HG03575 (cell line): Measurements from ENCODE around the gene RTCB.

Experiments
- ATAC-seq: cut with Tn5 transposase; IDR thresholded peaks from one replicate; pipeline ENCODE4 v1.9.1; 2021; ENCODE audit not compliant: unreplicated experiment, insufficient number of reproducible peaks, low FRiP score; ENCODE audit errors: extremely low read depth

The RTCB gene

DNA sequence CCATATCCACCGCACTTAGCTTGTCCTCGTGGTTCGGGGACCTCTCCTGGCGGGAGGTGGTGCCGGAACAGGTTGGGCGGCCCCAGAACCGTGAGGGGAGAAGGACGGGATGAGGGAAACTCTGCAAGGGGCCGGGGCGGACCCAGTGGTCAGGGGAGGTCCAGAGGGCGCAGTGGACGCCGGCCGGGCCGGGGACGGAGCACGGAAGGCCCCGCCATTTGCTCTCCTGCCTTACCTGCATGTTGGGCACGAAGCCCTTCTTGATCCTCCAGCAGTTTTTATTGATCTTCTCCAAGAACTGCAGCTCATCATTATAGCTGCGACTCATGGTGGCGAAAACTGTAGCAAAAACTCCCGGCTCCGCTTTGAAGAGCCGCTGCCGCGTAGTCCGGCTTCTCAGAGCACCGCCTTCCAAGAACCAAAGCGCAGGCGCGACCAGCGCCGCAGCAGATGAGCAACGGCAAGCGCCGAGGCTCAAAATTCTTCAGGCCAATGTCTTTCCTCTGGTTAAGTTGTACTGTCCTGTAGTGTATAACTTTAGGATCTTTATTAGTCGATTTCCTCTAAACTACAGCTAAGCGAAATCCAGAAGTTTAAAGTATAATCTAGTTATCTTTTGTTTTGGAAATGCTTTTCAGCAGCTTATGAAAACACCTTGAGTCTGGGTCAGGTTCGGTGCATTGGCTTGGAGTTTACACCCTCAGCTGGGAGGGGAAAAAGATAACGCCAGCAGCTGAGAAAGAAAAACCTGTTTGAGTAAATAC lies at the start of gene RTCB:
Gene RTCB, minus strand, starts transcription at position 419 of the 764 bp plus-strand sequence. Its CDS starts 91 bp downstream, at position 328.
- ATAC-seq: no peak

DNA sequence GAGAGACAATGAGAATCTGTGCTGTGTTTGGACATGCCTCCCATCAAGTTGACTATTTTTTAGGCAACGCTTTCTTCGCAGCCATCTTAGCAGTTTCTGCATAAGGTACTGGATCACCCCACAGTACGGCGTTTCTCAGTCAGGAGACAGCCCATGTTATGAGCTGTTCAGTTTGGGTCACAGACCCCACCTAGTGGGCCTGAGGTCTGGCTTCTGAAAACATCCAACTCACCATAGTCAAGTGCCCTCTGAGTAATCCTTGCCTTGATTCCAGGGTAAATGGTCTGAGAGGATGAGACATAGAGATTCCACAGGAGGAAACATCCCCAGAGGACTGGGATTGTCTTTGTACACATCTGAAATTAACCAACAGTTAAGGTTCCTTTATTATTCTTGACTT lies 45.0 kb upstream of the RTCB start:
- no peak for ATAC-seq

DNA sequence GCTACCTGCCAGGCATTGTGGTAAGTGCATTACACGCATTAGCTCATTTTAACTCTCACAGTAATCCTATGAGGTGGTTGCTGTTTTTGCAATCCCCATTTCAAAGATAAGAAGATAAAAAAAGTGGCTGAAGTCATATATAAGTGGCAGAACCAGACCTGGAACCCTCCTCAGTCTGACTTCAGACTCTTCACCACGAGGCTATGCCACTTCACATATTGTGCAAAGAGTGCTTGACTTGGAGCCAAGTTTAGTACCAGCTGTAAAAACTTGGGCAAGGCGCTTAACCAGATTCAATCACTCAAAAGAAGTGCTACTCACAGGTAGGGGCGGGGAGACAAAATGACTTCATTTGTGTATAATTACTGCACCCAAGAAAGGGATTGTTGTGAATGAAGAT lies 36.9 kb upstream of the RTCB start:
- ATAC-seq: no peak

DNA sequence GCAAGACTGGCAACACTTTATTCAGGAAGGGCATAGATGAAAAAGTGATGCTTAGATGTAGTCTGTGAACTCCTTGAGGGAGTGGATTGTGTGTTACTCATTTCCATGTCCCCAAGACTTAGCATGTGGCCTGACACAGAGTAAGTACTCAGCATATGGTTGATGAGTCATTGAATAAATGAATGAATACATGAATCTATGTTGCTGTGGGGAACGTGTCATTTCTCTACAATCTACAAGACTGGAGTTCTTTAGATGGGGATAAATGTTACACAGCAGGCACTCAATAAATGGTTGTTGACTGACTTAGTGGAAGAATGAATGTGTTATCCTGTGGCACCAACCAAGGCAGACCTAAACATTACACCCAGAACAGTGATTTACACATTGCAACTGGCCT lies 34.3 kb upstream of the RTCB start:
- no peak for ATAC-seq

DNA sequence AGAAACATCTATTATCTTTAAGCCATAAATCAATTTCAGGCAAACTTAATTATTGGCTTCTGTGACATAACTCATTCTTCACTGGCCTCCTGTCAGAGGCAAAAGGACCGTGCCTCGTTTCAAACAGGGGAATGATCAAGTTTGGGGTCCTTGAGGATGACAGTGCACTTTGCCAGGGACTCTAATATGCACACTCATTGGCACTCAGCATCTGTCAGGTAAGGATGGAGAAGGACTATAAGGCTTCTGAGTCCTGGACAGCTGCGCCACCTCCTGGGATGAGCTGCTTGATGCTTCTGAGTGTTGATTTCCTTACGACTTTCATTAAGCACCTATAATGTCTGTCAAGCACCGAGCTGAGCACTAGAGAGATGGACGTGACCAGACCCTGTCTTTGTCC lies 32.0 kb upstream of the RTCB start:
- no peak for ATAC-seq

DNA sequence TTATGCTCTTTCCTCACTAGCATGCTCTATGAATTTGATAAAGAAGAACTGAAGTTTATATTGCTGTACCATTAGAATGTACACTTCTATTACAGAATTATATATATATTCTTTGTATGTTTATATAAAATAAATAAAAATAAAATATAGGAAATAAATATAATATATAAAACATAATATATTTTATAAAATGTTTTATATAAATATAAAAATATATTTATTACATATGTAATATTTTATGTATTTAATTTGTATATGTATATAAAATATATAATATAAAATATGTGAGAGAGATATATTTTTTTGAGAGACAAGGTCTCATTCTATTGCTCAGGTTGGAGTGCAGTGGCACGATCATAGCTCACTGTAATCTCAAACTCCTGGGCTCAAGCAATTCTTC lies 18.3 kb upstream of the RTCB start:
- ATAC-seq: no peak

DNA sequence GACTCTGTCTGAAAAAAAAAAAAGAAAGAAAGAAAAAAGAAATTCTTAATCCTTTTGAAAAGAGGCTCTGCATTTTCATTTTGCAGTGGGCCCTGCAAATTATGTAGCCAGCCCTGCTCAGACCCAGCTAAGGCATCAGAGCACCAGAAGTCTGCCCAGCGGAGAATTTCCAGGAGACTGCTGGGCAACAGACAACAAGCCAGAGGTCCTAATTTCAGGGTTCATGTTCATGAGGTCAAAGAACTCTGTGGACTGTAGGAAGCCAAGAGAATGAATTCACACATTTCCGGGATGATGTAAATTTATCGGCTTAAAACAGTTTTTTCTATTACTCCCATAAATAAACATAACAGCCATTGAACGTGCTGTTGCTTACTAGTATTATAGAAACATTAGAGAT lies 14.8 kb upstream of the RTCB start:
- no peak for ATAC-seq

DNA sequence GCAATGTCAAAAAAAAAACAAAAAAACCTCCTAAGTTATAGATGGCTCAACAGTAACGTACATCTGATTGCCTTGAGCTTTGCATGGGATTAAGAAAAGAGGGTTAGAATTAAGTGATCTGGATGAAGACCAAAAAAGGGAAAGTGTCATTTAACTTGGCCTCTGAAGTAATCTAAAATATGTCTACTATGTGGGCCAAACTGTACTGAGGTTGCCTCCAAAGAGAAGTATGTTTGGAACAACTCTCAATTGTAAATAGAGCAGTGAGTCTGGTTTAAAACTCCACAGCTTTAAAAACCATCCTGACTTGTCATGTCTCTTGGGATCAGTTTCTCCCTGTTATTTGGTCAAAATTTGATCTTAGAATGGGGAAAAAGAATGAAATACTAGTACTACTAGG lies 11.6 kb upstream of the RTCB start:
- no peak for ATAC-seq

DNA sequence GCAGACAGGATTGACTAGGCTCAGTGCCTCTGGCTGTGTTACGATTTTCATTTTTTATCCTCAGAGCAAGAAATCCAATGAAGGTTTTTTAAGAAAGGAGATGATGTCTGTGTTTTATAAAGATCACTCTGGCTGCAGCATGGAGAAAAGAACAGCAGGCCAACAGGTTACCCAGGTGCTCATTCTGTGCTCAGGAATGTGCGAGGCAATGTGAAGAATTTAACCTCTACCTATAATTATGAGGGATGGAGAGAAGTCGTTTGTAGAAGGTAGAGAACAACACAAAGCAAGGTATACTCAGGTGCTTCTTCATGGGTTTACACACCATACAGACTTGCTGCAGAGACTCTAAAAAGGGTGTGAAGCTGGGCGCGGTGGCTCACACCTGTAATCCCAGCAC lies 10.0 kb upstream of the RTCB start:
- no peak for ATAC-seq

DNA sequence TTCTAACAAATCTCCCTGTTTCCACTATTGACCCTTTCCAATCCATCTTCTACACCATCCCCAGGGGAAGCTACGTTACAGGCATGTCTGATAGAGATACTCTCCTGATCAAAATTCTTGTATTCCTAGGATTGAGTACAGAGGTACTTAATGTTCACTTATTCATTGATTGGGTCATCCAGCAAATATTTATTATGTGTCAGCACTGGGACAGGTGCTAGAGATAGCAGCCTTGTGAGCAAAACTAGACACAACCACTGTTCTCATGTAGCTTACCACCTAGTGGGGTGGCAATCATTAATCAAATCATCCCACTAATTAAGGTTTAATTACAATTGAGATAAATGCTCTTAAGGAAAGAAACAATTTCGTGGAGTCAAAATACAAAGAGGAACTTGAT lies 9.4 kb upstream of the RTCB start:
- no peak for ATAC-seq

DNA sequence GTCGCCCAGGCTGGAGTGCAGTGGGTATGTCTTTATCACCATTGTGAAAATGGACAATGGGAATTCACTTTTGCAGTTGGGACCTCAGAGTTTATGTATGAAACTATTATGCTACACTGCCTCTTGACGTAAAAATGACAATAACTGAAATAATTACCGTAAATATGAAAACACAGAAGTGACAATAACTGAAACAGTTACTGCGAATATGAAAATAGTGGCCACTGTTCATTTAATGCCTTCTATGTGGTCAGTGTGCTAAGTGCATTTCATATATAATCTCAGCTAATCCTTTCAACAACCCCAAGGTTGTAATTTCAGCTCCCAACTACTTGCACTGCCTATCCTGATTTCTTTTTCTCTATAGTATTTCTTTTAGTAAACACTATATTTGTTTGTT lies 5.9 kb upstream of the RTCB start:
- no peak for ATAC-seq

DNA sequence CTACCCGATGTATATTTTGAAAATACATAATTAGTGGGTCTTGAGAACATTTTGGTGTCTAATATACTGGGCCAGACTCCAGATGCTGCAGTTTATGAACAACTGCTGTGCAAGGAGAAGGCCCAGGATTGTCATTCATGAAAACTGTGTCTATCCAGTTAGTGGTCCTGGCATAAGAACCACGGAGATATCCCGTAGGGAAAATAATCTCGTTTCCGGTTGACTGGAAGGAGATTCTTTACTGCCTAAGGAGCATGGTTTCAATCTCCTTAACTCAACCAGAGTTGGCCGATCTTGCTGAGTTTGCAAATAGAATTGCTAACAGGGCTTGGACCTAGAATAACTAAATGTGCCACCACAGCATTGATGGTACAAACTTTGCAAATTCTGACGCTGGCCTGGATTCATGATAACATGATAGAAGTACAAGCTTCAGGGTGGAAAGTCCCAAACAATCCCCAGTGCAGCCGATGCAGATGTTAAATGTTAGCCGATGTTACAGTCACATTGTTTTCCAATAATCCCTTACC lies 4.6 kb upstream of the RTCB start:
- ATAC-seq: no peak

DNA sequence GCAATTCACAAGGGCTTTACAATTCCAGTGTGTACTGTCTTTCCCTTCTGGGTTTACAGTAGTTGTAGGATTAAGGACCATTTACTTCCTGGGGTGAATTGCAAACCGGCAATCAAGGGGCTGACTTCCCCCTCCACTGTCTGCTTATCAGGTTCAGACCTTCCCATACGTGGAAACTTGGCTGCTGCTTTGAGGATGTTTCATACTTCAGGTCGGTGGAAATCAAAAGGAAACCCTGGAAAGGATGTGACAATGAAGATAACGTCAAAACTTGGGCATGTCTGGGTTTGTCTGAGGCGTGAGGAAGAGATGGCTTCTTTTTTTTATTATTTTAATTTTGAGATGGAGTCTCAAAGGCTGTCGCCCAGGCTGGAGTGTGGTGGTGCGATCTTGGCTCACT lies 2.1 kb upstream of the RTCB start:
- ATAC-seq: no peak

DNA sequence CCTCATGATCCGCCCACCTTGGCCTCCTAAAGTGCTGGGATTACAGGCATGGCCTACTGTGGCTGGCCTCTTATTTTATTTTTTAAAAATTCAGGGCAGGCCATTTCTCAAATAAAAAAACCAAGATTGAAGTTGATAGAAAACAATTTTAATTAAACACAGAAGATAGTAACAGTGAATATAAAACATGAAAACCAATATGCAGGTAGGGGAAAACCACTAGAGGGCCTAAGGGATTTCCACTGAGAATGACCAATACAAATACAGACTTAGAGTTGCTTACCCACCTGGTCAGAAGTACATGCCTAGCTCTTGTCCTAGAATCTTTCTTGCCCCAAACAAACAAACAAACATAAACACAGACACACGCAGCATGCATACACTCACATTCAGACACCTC lies 1.7 kb upstream of the RTCB start:
- no peak for ATAC-seq

DNA sequence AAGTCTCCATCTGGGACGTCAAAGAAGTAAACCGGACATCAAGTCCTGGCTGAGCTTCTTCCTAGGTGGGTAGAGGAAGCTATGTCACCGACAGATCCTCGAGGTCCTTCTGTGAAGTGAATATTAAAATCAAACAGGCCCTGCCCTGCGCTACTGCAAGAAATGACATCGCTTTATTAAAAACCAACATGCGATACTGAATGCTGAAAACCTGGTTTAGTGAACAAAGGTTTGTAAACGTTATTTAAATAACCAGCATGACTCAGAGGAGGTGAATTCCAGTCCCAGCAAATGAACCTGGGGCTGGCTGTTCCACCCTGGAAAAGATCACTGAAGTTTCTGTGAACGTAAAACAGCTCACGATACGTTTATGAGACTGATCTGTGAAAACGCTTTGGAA lies 645 bp downstream of the RTCB start:
- ATAC-seq: no peak

DNA sequence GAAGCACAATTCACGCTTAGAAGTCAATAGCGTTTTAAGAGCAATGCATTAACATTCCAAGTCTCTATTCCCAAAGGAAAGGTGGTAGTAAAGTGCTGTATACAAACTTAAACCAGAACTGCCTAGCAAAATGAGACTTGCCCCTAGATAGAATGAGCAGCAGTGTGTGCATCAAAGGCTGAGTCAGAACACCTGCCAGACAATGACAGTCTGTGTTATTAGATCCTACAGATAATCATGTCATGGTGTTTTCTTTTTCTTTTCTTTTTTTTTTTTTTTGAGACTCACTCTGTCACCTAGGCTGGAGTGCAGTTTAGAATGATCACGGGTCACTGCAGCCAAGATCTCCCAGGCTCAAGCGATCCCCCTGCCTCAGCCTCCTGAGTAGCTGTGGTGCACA lies 1.6 kb downstream of the RTCB start:
- no peak for ATAC-seq

DNA sequence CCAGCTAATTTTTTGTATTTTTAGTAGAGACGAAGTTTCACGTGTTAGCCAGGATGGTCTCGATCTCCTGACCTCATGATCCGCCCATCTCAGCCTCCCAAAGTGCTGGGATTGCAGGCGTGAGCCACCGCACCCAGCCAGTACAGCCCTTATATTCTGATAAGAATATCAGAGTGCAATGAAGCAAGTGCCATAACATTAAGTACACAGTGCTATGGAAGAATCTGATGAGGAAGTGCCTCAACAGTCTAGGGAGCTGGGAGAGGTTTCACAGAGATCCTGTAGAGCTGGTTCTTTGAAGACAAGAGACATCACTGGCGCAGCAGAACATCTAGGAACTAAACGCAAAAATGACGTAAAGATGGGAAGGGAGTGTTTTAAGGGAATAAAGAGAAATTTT lies 2.1 kb downstream of the RTCB start:
- no peak for ATAC-seq

DNA sequence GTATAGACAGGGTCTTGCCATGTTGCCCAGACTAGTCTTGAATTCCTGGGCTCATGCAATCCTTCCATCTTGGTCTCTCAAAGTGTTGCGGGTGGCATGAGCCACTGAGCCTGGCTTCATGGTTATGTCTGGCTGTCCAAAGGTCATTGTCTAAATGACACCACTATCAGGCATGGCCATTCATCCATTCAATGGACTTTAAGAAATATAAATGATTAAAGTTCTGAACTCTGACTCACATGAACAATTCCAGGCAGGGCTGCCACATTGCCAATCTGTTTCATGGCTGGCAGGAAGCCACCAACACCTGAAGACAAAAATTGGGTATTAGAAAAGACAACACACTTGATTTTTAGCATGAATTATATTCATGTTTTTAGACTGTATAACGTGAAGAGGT lies 4.1 kb downstream of the RTCB start:
- no peak for ATAC-seq

DNA sequence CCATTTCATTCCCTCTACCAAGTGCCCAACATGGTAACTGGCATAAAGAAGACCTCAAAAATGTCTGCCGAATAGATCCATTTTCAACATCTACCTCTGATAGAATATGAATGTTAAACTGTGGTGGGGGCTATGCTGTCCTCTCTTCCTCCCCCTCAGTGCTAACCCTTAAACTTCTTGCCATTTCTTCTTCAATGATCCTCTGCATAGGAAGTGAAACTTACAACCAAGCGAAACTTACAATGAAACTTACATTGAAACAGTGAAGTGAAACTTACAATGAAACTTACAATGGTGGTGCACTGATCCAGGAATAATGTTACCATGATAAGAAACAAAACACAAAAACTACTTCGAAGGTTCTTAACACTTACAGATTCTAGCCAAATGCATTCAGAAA lies 4.7 kb downstream of the RTCB start:
- no peak for ATAC-seq

DNA sequence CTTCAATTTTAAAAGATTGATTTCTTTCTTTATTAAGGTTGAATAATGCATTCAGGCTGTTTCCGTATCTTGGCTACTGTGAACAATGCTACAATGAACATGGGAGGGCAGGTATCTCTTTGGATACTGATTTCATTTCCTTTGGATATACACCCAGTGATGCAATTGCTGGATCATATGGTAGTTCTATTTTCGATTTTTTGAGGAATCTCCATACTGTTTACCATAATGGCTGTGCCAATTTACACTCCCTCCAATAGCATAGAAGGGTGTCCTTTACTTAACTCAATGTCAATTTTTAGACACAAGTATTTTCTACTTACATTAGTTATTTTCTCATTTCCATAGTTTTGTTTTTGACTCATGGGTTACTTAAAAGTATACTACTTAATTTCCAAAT lies 8.0 kb downstream of the RTCB start:
- ATAC-seq: no peak

DNA sequence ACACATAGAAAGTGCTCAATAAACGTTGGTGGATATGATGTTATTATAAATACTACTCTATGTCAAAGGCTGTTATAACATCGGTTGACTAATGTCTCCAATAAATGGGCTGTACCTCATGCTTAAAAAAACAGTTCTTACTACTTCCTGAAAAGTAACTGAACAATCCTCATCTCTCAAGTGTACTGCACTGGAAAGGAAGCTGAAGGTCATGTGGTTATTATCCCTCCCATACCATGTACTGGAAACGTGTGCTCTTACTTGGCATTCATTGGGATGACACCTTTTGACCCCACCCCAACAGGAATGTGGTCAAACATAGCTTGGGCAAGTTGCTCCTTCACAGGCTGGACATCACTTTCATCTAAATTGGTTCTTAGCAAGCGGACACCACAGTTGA lies 10.6 kb downstream of the RTCB start:
- no peak for ATAC-seq
